Bronchial epithelial cell (primary cell): ENCODE results near the gene SNX5. TPM values are rescaled to one million over a fixed set of nuclear protein-coding genes. Genes with fewer than 3 reads are reported as not detected.

Experiments
- DNase-seq: peaks from one replicate; pipeline ENCODE4 v3.0.0-alpha.2; 2010; ENCODE audit warnings: low read depth
- FAIRE-seq: peaks from 2 replicates; lab custom pipeline; 2011; peaks lifted over from hg19 to GRCh38; lab: Jason Lieb, UNC
- H3K27me3 ChIP-seq: 2 replicates; pipeline ENCODE4 v1.5.1; 2011; ENCODE audit warnings: low read length; ENCODE audit not compliant: control insufficient read depth, insufficient read depth
- H3K36me3 ChIP-seq: 2 replicates; pipeline ENCODE4 v1.5.1; 2011; ENCODE audit warnings: low read length; ENCODE audit not compliant: control insufficient read depth, insufficient read depth
- H3K4me3 ChIP-seq: 2 replicates; pipeline ENCODE4 v1.5.1; 2011; ENCODE audit warnings: mild to moderate bottlenecking, low read depth, low read length, control low read depth
- total RNA-seq: library from RNA; depleted of rRNA; stranded (reverse); fragments of >200 nt; gene quantifications from 2 replicates; pipeline ENCODE4 v1.2.1, GENCODE V29; 2014
- TF ChIP-seq, protein P1 (sequence below): IDR thresholded peaks from 2 replicates; pipeline ENCODE4 v1.5.1; 2011; ENCODE audit warnings: mild to moderate bottlenecking, moderate library complexity, low read length, control low read depth, inconsistent platforms; ENCODE audit not compliant: insufficient read depth, severe bottlenecking

Gene SNX5
- total RNA-seq, 1 donor from 2014 or later = 152 TPM

DNA sequence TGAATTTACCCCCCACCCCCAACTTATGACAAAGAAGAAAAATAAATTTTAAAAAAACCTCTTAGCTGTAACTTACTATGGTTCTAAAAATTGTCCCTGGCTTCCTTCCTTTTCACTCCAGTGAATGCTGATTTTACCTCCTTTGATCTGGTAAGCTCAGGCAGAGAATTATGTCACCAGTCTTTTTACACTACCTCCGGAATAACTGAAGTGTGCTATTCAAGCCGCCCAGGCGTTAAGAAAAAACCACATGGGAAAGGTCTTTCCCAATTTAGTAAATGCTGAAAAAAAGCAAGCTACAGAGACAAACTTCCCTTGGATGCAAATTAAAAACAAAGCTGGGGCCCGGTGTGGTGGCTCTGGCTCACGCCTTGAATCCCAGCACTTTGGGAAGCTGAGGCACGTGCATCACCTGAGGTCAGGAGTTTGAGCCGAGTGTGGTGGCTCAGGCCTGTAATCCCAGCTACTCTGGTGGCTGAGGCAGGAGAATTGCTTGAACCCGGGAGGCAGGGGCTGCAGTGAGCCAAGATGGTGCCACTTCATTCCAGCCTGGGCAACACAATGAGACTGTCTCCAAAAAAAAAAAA lies 12.4 kb downstream of the SNX5 start:
- FAIRE-seq = no peak
- peaks cover 11% of the 10 kb centered on the region for H3K36me3 ChIP-seq
- H3K4me3 ChIP-seq = no peak overlapping the region
- DNase-seq = no peak
- TF ChIP-seq, protein P1, sequence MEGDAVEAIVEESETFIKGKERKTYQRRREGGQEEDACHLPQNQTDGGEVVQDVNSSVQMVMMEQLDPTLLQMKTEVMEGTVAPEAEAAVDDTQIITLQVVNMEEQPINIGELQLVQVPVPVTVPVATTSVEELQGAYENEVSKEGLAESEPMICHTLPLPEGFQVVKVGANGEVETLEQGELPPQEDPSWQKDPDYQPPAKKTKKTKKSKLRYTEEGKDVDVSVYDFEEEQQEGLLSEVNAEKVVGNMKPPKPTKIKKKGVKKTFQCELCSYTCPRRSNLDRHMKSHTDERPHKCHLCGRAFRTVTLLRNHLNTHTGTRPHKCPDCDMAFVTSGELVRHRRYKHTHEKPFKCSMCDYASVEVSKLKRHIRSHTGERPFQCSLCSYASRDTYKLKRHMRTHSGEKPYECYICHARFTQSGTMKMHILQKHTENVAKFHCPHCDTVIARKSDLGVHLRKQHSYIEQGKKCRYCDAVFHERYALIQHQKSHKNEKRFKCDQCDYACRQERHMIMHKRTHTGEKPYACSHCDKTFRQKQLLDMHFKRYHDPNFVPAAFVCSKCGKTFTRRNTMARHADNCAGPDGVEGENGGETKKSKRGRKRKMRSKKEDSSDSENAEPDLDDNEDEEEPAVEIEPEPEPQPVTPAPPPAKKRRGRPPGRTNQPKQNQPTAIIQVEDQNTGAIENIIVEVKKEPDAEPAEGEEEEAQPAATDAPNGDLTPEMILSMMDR = no peak
- no peaks in the 10 kb centered on the region for H3K27me3 ChIP-seq

DNA sequence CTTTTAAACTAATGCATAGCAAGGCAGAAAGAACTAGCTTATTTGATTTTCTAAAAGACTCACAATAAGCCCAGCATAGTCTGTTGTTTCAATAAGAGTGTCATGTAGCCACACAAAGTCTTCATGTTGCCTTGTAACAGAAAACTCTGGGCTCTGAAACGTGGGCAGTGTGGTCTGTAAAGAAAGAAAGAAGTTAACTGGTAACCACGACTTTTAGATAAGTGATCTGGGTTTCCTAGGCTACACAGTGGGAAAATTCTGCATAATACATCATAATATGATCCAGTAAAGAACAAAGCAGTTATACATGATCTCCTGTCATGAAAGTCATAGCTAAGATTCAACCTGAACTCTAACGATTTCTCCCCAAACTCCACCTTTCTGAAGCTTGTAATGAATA lies 13.3 kb downstream of the SNX5 start:
- no peak for DNase-seq
- no peak overlapping the region for H3K4me3 ChIP-seq
- H3K27me3 ChIP-seq = no peaks in the 10 kb centered on the region
- FAIRE-seq = no peak
- H3K36me3 ChIP-seq = peaks cover 16% of the 10 kb centered on the region
- TF ChIP-seq, protein P1 = no peak

DNA sequence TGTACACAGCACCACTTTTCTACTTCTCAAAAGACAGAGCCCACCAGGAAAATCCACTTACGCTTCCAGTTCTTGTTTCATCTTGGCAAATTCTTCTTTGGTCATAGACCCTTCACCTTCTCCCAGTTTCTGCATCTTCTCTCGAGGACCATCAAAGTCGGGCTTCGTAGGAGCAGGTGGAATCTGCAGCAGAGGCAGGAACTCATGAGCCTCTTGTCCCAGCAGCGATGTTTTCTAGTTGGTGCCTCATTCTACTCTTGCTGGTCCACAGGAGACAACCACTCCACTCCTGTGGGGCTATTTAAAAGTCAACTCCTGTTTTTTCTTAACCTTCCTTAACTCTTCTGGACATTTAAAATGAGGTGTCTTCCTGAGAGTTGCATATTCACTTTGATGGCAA lies 14.7 kb downstream of the SNX5 start:
- FAIRE-seq = no peak
- H3K4me3 ChIP-seq = no peak overlapping the region
- TF ChIP-seq, protein P1 = no peak
- H3K27me3 ChIP-seq = no peaks in the 10 kb centered on the region
- DNase-seq = no peak
- H3K36me3 ChIP-seq = peaks cover 20% of the 10 kb centered on the region

DNA sequence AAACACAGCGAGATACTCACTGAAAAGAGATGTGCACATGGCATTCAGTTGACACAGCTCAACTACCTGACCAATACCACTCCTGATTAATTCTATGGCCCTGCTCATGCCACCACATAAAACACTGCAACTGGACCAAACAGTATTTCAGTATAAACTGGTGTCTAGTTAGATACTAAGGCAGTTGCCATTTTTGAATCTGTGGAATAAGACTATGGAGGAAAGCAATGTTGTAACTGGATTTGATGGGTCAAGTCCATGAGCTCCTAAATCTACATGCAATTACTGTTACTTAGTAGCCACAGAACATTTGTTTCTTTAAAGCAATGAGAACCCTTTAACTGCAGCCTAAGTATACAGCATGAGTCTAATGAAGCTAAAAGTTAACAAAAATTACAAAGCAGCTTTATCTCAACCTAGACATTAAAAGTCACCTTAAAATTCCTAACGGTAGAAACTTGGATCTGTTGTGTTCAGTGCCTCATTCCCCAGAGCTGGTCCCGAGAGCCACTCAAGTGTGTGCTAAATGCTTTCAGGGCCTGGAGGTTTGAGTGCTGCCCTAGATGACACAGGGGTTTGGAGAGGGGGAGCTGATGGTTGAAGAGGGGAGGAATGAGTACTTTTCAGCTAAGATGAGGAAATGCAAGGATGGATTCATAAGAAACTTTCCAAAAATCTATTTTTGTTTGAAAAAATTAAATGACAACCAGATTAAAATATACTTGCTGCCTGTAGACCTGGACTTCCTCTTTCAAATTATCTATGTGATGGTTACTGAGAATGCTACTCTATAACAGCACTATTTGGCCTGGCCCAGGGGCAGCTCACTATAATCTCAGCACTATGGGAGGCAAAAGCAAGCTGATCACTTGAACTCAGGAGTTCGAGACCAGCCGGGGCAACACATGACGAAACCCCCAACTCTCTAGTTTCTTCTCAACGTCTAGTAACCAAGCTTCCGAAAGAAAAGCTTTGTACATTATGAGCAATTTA lies 15.6 kb downstream of the SNX5 start:
- peaks cover 25% of the 10 kb centered on the region for H3K36me3 ChIP-seq
- TF ChIP-seq, protein P1 = no peak
- H3K4me3 ChIP-seq = no peak overlapping the region
- DNase-seq (no peak), FAIRE-seq (no peak)
- H3K27me3 ChIP-seq = no peaks in the 10 kb centered on the region

DNA sequence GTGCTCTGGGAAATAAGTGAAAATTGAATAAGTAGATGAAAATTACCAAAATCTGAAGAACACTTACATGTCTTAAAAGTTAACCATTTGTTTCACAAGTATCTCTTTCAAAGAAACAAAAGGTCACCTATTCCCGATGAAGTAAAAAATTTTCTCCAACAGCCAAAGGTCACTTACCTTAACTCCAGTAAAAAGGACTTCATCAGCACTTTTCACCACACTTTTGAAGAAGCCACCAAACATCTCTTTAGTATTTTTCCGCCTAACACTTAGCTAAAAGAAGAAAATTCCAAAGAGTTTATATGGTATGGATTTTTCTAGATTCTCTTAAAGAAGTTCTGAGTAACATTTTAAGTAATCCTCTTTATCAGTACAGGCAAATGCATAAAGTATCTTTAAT lies 17.3 kb downstream of the SNX5 start:
- TF ChIP-seq, protein P1 = no peak
- no peak for FAIRE-seq

More for the DNA sequence above, 17.3 kb downstream of the SNX5 start:
- H3K36me3 ChIP-seq = peaks cover 26% of the 10 kb centered on the region
- no peak for DNase-seq
- H3K27me3 ChIP-seq = no peaks in the 10 kb centered on the region
- no peak overlapping the region for H3K4me3 ChIP-seq
